ENCODE data around the gene SEC23B.
A peak's percentile ranks its signal among the peaks of the same experiment; 100 is the strongest.

SEC23B gene

DNA sequence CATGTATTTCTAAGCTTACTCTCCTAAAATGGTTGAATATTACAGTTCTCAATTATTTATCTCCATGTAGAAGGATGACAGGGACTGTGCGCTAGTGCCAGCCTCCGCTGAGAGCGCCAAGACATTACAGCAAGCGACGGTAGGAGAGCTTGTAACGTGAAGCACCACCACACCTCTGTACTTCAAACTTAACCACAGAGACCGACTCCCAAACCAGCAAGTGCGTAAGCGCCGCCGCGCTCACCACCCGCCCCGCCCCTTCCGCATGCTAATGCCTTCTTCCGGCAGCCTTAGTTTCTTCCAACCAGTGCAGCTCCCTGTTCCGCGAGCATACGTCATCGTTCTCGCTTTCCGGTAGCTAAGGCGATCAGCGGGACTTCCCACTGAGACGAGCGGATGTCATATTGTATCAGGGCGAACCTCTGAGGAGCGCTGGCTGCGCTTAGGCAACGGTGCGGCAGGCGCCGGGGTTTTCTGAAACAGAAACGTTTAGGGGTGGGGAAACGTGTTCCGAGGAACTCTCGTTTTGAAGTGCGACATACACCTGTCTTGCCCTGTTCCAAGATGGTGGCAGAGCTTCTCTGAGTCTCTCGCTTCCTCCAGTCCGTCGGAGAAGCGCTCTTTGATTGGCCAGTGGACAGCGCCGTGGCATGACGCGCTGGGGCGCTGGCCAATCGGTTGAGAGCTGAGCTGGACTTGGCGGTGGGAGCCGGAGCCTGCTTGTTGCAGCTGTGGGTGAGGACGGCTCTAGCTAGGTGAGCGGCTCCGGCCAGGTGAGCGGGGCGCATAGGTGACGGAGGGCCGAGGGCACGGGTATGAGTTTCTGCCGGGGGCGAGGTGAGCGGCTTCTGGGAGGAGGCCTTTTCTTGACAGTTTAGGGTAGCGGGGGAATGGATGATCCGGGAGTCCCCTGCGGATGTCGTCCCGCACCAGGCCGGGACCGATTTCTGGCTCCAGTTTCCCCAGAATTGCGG is at the start of gene SEC23B:
Gene SEC23B, plus strand, starts transcription at position 723 of the 974 bp plus-strand sequence. CDS start 2,896 bp downstream, outside the sequence.
- H3K4me1 ChIP-seq: no peaks in the 10 kb centered on the region
- peak within 1 kb of the TSS; percentile 77 for H3K9ac ChIP-seq
- H3K27me3 ChIP-seq (ENCODE audit: control insufficient read depth, insufficient read depth, low read length): no peaks in the 10 kb centered on the region
- peaks cover 8% of the 10 kb centered on the region for H3K79me2 ChIP-seq
- H3K36me3 ChIP-seq (ENCODE audit: control insufficient read depth, insufficient read depth, low read length): no peaks in the 10 kb centered on the region
- TF ChIP-seq, protein P1, sequence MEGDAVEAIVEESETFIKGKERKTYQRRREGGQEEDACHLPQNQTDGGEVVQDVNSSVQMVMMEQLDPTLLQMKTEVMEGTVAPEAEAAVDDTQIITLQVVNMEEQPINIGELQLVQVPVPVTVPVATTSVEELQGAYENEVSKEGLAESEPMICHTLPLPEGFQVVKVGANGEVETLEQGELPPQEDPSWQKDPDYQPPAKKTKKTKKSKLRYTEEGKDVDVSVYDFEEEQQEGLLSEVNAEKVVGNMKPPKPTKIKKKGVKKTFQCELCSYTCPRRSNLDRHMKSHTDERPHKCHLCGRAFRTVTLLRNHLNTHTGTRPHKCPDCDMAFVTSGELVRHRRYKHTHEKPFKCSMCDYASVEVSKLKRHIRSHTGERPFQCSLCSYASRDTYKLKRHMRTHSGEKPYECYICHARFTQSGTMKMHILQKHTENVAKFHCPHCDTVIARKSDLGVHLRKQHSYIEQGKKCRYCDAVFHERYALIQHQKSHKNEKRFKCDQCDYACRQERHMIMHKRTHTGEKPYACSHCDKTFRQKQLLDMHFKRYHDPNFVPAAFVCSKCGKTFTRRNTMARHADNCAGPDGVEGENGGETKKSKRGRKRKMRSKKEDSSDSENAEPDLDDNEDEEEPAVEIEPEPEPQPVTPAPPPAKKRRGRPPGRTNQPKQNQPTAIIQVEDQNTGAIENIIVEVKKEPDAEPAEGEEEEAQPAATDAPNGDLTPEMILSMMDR (IDR thresholded peaks at IDR 0.05): no peak
- peak within 1 kb of the TSS; percentile 91 for H3K4me3 ChIP-seq (ENCODE audit: low read depth, low read length)
- peak within 1 kb of the TSS; percentile 100 for H3K27ac ChIP-seq
- peak within 1 kb of the TSS; percentile 94 for H2AFZ ChIP-seq
- peak within 1 kb of the TSS; percentile 89 for H3K4me2 ChIP-seq (ENCODE audit: low read length)
- no peaks in the 10 kb centered on the region for H3K9me3 ChIP-seq (ENCODE audit: control insufficient read depth, low read length)

DNA sequence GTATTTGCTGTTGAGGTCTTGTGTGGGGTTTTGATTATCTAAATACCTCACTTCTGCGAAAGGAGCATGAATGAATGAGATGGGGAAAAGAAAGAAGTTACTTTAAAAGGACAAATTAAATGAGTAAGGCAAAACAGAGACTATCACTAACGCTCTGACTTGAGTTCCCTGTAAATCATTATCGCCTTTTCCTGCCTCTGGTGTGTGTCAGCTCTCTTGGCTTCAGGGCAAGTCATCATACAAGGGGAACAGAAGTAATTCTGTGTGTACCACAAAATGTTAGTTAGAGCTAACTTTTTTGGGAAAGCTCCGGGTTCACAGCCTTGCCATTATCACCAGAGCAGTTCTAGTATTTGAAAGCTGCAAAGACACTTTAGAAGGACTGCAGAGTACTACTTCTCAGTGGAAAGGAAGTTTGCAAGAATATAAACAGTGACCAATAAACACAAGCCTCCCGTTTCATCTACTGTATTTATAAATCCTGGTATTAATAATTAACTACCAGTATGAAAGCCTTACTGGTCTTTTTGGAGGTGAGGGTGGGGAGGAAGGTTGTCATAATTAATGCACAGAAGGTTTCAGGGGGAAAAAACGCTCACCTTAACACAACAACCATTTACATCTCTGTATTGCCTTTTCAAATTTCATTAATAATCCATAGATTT is 42.1 kb upstream of the SEC23B start:
- Histone ChIP-seq H3K4me1 (no peaks in the 10 kb centered on the region), H3K27ac (no peak overlapping the region), H3K79me2 (peaks cover 8% of the 10 kb centered on the region), H3K4me3 (ENCODE audit: low read depth, low read length) (no peak overlapping the region), H3K36me3 (ENCODE audit: control insufficient read depth, insufficient read depth, low read length) (no peaks in the 10 kb centered on the region), H2AFZ (peak overlapping the region; percentile 92), H3K27me3 (ENCODE audit: control insufficient read depth, insufficient read depth, low read length) (no peaks in the 10 kb centered on the region), H3K4me2 (ENCODE audit: low read length) (peak overlapping the region; percentile 89), H3K9ac (no peak overlapping the region), H3K9me3 (ENCODE audit: control insufficient read depth, low read length) (no peaks in the 10 kb centered on the region)
- TF ChIP-seq, protein P1 (IDR thresholded peaks at IDR 0.05): no peak

DNA sequence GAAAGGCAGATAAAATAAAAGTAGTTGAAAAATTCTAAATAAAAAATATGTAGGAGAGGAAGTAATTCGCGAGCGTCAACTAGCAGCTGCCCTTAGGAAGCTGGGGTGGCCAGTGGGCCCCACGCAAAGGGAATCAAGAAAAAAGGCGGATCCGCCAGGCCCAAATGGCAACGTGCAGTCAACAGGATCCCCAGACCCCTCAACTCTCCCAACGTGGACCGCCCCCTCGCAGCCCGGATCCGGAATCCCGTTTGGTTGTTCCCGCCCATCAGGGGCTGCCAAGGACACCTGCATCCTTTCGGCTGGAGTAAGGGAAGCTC is 41.2 kb upstream of the SEC23B start:
- H3K4me3 ChIP-seq (ENCODE audit: low read depth, low read length): peak overlapping the region; percentile 91
- peaks cover 8% of the 10 kb centered on the region for H3K79me2 ChIP-seq
- TF ChIP-seq, protein P1 (IDR thresholded peaks at IDR 0.05): no peak
- no peaks in the 10 kb centered on the region for H3K4me1 ChIP-seq
- peak overlapping the region; percentile 83 for H3K27ac ChIP-seq
- H3K9ac ChIP-seq: no peak overlapping the region
- H2AFZ ChIP-seq: peak overlapping the region; percentile 92
- no peaks in the 10 kb centered on the region for H3K9me3 ChIP-seq (ENCODE audit: control insufficient read depth, low read length)
- H3K27me3 ChIP-seq (ENCODE audit: control insufficient read depth, insufficient read depth, low read length): no peaks in the 10 kb centered on the region
- H3K4me2 ChIP-seq (ENCODE audit: low read length): peak overlapping the region; percentile 89
- H3K36me3 ChIP-seq (ENCODE audit: control insufficient read depth, insufficient read depth, low read length): no peaks in the 10 kb centered on the region

DNA sequence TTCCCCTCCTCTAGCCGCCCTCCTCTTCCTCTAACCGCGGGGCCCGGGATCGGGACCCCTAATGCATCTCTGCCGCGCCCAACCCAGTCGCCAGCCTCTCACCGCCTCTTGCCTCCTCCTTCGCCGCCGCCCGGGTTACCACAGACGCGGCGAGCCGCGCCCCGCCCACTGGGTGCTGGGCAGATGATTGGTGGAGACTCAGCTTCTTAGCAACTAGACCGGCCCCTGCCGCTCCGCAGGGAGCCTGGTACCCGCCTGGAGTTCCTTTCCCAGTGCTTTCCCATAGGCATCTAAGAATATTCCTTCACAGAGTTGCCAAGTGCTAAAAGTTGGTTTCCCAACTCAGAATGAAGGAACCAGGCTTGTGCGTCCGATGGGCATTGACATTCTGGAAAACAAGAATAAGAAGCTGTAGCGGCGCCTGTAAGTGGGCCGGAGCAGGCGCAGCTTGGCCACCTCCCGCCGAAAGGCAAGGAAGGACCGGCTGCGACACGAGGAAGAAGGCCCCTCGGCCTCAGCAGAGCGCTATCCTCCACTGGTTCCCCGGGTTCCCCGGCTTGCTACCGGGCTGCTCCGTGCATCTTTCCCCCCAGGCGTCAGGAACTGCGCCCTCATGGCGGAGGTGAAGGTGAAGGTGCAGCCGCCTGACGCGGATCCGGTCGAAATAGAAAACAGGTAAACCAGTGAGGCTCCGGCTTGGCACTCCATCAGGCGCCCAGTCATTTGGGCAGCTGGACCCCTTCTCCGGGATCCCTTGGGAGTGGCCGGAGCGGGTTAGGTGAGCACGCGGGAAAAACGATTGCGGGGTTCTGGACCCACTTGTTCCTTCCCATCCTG is 40.6 kb upstream of the SEC23B start, which contains the start of the genes DZANK1 and POLR3F:
Gene DZANK1, minus strand, starts transcription at position 137 of the 837 bp plus-strand sequence. CDS start 1,672 bp downstream, outside the sequence.
Gene POLR3F, plus strand, starts transcription at position 497 of the 837 bp plus-strand sequence. Its CDS starts 117 bp downstream, at position 614.
- H3K4me2 ChIP-seq (ENCODE audit: low read length): peak within 1 kb of the TSS; percentile 89
- H3K4me3 ChIP-seq (ENCODE audit: low read depth, low read length): peak within 1 kb of the TSS; percentile 91
- no peaks in the 10 kb centered on the region for H3K9me3 ChIP-seq (ENCODE audit: control insufficient read depth, low read length)
- TF ChIP-seq, protein P1 (IDR thresholded peaks at IDR 0.05): no peak
- H3K9ac ChIP-seq: peak within 1 kb of the TSS; percentile 48
- H3K4me1 ChIP-seq: no peaks in the 10 kb centered on the region
- H3K27me3 ChIP-seq (ENCODE audit: control insufficient read depth, insufficient read depth, low read length): no peaks in the 10 kb centered on the region
- peak within 1 kb of the TSS; percentile 83 for H3K27ac ChIP-seq
- peaks cover 8% of the 10 kb centered on the region for H3K79me2 ChIP-seq
- H3K36me3 ChIP-seq (ENCODE audit: control insufficient read depth, insufficient read depth, low read length): no peaks in the 10 kb centered on the region
- H2AFZ ChIP-seq: peak within 1 kb of the TSS; percentile 92

Measured in parathyroid adenoma (tissue), 2 donors.